MV-4-11 (cell line): ENCODE data around the gene IGSF22.

ENCODE experiments used
- DNase-seq: peaks from one replicate; lab custom pipeline; 2025; lab: John Stamatoyannopoulos, UW

The IGSF22 gene

GRCh38 chr11:18726040-18726439 is at the start of gene IGSF22:
Gene IGSF22, minus strand, starts transcription at chr11:18726188. Its CDS starts 1,952 bp downstream, at chr11:18724236.
- DNase-seq: no peak

GRCh38 chr11:18774801-18775200 is 48.8 kb upstream of the IGSF22 start:
- DNase-seq: no peak

- DNase-seq: no peak
Measured at GRCh38 chr11:18773681-18774080, 47.7 kb upstream of the IGSF22 start.

GRCh38 chr11:18773104-18773503 is 47.1 kb upstream of the IGSF22 start:
- DNase-seq: no peak

GRCh38 chr11:18772211-18772610 is 46.2 kb upstream of the IGSF22 start:
- DNase-seq: no peak

GRCh38 chr11:18771266-18772035 is 45.5 kb upstream of the IGSF22 start:
- DNase-seq: no peak

- DNase-seq: no peak
Measured at GRCh38 chr11:18770479-18771125, 44.6 kb upstream of the IGSF22 start.

- no peak for DNase-seq
Measured at GRCh38 chr11:18769802-18770456, 43.9 kb upstream of the IGSF22 start.

- DNase-seq: no peak
Measured at GRCh38 chr11:18768978-18769377, 43.0 kb upstream of the IGSF22 start.

GRCh38 chr11:18768472-18768901 is 42.5 kb upstream of the IGSF22 start:
- DNase-seq: peak; percentile 89

- no peak for DNase-seq
Measured at GRCh38 chr11:18766015-18766414, 40.0 kb upstream of the IGSF22 start.

- peak; percentile 57 for DNase-seq
Measured at GRCh38 chr11:18765554-18765953, 39.6 kb upstream of the IGSF22 start.

- no peak for DNase-seq
Measured at GRCh38 chr11:18761741-18762140, 35.8 kb upstream of the IGSF22 start.

GRCh38 chr11:18761144-18761543 is 35.2 kb upstream of the IGSF22 start:
- DNase-seq: no peak

- no peak for DNase-seq
Measured at GRCh38 chr11:18757811-18758210, 31.8 kb upstream of the IGSF22 start.

- DNase-seq: no peak
Measured at GRCh38 chr11:18756889-18757288, 30.9 kb upstream of the IGSF22 start.

- DNase-seq: no peak
Measured at GRCh38 chr11:18754308-18754707, 28.3 kb upstream of the IGSF22 start.

GRCh38 chr11:18752502-18752901 is 26.5 kb upstream of the IGSF22 start:
- DNase-seq: no peak

- no peak for DNase-seq
Measured at GRCh38 chr11:18750944-18751343, 25.0 kb upstream of the IGSF22 start.

GRCh38 chr11:18749681-18750319 is 23.8 kb upstream of the IGSF22 start:
- peak; percentile 68 for DNase-seq

- no peak for DNase-seq
Measured at GRCh38 chr11:18748766-18749365, 22.9 kb upstream of the IGSF22 start.

GRCh38 chr11:18745251-18745650 is 19.3 kb upstream of the IGSF22 start:
- no peak for DNase-seq
